LHCN-M2 (cell line): Measurements from ENCODE around the gene DEAF1. TPM values are rescaled to one million over a fixed set of nuclear protein-coding genes. Genes with fewer than 3 reads are reported as not detected.

Source experiments
- DNase-seq: peaks from one replicate; pipeline ENCODE4 v3.0.0-alpha.2; 2012; ENCODE audit warnings: low read depth
- total RNA-seq: library from RNA; depleted of rRNA; stranded (reverse); fragments of >200 nt; gene quantifications from 2 replicates; pipeline ENCODE4 v1.2.3, GENCODE V29; 2014

DEAF1 gene
- total RNA-seq, 1 experiment from 2014 or later, result 39.4 TPM

DNA sequence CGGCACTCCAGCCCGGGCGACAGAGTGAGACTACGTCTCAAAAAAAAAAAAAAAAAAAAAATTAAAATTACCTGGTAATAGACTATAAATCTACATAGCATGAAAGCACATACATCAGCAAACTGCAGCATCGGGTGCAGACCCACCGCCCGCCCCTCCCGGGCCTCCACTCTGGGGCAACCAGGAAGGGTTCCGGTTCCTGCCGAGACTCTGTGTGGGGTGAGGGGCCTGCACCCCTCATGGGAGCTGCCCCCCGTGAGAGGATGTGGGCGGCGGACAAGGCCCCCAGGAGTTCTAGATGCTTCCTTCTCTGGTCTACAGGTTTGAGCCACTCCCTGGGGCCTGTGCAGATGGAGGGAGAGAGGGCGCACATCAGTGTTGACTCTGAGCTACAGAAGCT, 48.8 kb downstream of the DEAF1 start:
- DNase-seq, result no peak

DNA sequence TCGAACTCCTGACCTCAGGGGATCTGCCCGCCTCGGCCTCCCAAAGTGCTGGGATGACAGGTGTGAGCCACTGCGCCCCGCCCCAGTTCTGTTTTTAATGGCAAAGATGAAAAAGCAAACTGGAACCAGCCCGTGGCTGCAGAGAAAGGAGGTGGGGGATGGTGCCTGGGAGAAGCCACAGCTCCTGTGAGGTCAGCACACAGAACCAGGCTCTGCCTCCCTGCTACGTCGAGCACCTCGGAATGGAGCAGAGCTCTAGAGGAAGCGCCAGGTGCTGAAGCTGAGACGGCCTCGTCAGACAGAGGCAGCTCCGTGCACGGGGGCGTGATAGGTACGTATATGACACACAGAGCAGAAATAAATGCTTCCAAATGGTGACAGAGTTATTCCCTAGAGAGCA, 49.5 kb downstream of the DEAF1 start:
- no peak for DNase-seq

- no peak for DNase-seq
Observed at GRCh38 chr11:643849-644738, 50.9 kb downstream of the DEAF1 start.

DNA sequence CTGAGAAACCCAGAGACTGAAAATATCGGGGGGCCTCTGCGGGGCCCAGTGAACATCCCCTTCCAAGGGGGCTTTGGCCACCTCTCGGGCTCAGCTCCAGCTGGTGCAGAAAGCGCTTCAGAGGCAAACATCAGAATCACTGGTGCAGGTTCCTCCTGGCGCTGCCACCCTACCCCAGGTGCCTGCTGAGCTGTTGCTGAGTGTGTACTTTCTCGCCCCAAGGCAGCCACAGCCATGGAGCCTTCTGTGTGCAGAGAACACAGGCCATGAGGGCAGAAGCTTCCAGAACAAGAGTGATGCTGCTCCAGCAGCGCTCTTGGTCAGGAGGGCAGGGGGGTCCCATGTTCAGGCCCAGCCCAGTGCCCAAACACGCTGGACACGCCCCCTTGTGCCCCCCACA, 51.7 kb downstream of the DEAF1 start:
- no peak for DNase-seq

- no peak for DNase-seq
Observed at GRCh38 chr11:641806-642370, 53.1 kb downstream of the DEAF1 start.

- no peak for DNase-seq
Observed at GRCh38 chr11:640021-640706, 54.9 kb downstream of the DEAF1 start.

DNA sequence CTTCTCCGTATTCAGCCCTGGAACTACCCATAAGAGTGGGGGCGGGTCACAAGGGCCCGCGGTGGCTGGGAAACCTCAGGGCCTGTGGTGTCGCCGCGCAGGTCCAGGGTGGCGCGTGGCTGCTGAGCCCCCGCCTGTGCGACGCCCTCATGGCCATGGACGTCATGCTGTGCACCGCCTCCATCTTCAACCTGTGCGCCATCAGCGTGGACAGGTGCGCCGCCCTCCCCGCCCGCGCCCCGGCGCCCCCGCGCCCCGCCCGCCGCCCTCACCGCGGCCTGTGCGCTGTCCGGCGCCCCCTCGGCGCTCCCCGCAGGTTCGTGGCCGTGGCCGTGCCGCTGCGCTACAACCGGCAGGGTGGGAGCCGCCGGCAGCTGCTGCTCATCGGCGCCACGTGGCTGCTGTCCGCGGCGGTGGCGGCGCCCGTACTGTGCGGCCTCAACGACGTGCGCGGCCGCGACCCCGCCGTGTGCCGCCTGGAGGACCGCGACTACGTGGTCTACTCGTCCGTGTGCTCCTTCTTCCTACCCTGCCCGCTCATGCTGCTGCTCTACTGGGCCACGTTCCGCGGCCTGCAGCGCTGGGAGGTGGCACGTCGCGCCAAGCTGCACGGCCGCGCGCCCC, 55.6 kb downstream of the DEAF1 start:
- DNase-seq, result no peak

DNA sequence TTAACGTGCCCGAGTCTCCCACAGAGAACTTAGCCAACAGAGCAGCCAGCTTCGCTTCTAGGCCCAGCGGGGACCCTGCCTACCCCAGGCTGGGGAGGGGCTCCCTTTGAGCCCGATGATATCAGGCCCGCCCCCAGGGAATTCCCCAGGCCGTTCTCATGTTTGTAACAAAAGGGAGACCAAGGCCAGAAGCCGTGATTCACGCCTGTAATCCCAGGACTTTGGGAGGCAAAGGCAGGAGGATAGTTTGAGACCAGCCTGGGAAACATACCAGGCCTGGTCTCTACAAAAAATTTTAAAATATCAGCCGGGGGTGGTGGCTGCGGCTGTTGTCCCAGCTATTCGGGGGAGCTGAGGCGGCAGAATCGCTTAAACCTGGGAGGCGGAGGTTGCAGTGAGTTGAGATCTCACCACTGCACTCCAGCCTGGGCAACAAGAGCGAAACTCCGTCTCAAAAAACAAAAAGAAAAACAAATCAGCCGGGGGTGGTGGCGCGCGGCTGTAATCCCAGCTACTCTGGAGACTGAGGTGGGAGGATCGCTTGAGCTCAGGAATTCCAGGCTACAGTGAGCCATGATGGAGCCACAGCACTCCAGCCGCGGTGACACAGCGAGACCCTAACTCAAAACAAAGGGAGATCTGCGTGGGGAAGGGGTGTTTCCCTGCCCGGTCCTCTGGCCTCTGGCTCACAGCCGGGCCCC, 56.2 kb downstream of the DEAF1 start:
- DNase-seq, result no peak

- no peak for DNase-seq
Observed at GRCh38 chr11:637593-638521, 57.2 kb downstream of the DEAF1 start.

DNA sequence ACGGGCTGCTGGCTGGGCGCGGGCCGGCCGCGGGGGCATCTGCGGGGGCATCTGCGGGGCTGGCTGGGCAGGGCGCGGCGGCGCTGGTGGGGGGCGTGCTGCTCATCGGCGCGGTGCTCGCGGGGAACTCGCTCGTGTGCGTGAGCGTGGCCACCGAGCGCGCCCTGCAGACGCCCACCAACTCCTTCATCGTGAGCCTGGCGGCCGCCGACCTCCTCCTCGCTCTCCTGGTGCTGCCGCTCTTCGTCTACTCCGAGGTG, 57.8 kb downstream of the DEAF1 start:
- DNase-seq, result no peak

DNA sequence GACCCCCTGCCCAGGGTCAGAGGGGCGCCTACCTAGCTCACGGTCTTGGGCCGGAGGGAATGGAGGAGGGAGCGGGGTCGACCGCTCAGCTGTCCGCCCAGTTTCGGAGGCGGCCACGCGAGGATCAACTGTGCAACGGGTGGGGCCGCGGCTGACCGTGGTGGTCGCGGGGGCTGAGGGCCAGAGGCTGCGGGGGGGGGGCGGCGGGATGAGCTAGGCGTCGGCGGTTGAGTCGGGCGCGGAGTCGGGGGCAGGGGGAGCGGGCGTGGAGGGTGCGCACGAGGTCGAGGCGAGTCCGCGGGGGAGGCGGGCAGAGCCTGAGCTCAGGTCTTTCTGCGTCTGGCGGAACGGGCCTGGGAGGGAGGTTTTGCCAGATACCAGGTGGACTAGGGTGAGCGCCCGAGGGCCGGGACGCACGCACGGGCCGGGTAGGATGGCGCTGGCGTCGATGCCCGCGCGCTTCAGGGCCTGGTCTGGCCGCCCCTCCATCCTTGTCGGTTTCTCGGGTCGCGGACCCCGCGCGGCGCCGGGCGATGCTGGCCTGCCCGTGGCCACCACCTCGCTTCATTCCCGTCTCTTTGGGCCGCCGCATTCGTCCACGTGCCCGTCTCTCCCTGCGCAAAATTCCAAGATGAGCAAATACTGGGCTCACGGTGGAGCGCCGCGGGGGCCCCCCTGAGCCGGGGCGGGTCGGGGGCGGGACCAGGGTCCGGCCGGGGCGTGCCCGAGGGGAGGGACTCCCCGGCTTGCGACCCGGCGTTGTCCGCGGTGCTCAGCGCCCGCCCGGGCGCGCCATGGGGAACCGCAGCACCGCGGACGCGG, 58.3 kb downstream of the DEAF1 start, which contains the start of gene DRD4:
DRD4 (plus strand) TSS at position 759 of the 822 bp plus-strand sequence; CDS start at position 795, 36 bp downstream.
- DNase-seq, result no peak

GRCh38 chr11:635945-636510, 59.0 kb downstream of the DEAF1 start:
- no peak for DNase-seq

DNA sequence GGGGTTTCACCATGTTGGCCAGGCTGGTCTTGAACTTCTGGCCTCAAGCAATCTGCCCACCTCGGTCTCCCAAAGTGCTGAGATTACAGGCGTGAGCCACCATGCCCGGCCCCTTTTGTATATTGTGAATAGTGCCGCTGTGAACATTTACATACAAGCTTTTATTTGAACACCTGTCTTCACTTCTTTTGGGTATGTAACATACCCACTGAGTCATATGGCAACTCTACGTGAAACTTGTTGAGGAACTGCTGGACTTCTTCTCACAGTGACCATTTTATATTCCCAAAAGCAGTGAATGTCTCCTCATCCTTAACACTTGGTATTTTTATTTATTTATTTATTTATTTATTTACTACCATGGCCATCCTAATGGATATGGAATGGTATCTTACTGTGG, 64.2 kb downstream of the DEAF1 start:
- DNase-seq, result no peak

- no peak for DNase-seq
Observed at GRCh38 chr11:629237-629583, 65.8 kb downstream of the DEAF1 start.

GRCh38 chr11:628056-628455, 67.0 kb downstream of the DEAF1 start:
- no peak for DNase-seq

DNA sequence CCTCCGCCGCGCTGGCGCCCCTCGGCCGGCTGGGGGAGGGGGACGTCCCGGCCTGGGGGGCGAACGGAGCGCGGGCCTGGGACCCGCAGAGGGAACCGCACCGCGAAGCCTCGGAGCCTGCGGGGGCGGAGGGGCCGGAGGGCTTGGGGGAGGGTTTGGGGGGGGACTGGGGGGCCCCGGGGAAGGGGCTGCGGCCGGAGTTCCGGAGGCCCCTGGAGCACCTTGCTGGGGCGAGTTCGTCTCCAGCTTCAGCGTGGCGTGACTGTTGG, 67.8 kb downstream of the DEAF1 start:
- DNase-seq, result no peak

GRCh38 chr11:626475-627307, 68.3 kb downstream of the DEAF1 start, which contains the start of gene SCT:
Gene SCT, minus strand, starts transcription at chr11:627181. Its CDS starts 38 bp downstream, at chr11:627143.
- DNase-seq, result no peak

GRCh38 chr11:625636-626268, 69.3 kb downstream of the DEAF1 start:
- DNase-seq, result no peak
